Adipose tissue (tissue), 3 donors: Measurements from ENCODE around the gene GRAP. TPM values are rescaled to one million over a fixed set of nuclear protein-coding genes. Genes with fewer than 3 reads are reported as not detected.

Source experiments
- H3K27ac ChIP-seq: one replicate; pipeline ENCODE4 v1.5.1; 2013; ENCODE audit warnings: low read depth, low read length
- WGBS, 3 donors: extraction: QIAGEN DNeasy Blood & Tissue Kit; methylation state at CpG; one replicate each; pipeline ENCODE4 v1.1.7; 2013; 5-methylcytosine and 5-hydroxymethylcytosine counted together
- polyA plus RNA-seq, 3 donors: library from polyadenylated mRNA; stranded (reverse); fragments of 200-250 nt; gene quantifications; one replicate each; pipeline ENCODE4 v1.2.3, GENCODE V29; 2013
- donor health status: healthy with polysubstance abuse.
- donor health status: Bipolar disorder and iron deficiency.
- donor health status: healthy.

Gene GRAP
- polyA plus RNA-seq, 3 donors: 1.5 to 7.3 (median 3.5) TPM

GRCh38 chr17:18993905-18994526 is 52.7 kb downstream of the GRAP start:
- WGBS, 3 donors: 73 to 81% (median 75%) methylated on average over 16 of the region's 16 CpGs
- H3K27ac ChIP-seq: no peak overlapping the region

GRCh38 chr17:18992454-18993130 is 54.2 kb downstream of the GRAP start:
- H3K27ac ChIP-seq: no peak overlapping the region
- 62 to 81% (median 65%) methylated on average over 22 of the region's 22 CpGs for WGBS, 3 donors

GRCh38 chr17:18991531-18992315 is 55.0 kb downstream of the GRAP start:
- H3K27ac ChIP-seq: no peak overlapping the region
- 90 to 93% (median 91%) methylated on average over 20 of the region's 20 CpGs for WGBS, 3 donors

- 81 to 97% (median 95%) methylated on average over 4 to 6 of the region's 6 CpGs for WGBS, 3 donors
- no peak overlapping the region for H3K27ac ChIP-seq
These were observed 56.4 kb downstream of the GRAP start for GRCh38 chr17:18990331-18990730.

- no peak overlapping the region for H3K27ac ChIP-seq
- WGBS, 3 donors: 73 to 88% (median 87%) methylated on average over 9 of the region's 9 CpGs
These were observed 58.1 kb downstream of the GRAP start for GRCh38 chr17:18988546-18989173.

DNA sequence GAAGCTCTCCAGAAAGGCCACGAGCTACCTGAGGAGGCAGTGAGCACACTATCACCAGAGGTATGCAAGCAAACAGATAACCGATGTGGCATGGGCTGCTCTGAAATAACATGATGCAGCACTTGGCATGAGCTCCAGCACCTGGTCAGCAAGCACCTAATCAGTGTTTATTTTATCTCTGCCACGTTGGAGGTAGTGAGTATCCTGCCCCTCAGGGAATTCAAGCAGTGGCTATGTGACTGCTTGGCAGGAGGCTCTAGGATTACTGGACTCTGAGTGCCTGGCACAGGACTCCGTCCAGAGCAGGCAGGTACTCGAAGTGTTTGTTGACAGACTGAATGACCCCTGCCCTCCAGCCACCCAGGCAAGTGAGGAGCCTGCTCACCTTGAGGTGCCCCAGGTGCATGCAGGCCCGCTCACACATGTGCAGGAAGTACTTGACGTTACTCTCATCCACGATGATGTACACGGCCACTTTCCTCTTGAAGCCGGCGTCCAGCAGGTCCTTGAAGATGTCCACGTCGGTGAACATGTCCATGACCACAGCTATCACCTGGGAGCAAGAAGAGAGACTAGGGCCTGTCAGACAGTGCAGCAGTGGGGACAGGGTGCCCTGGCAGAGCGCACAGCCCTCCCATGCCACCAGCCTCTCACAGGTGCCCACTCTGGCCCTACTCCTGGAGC is 58.8 kb downstream of the GRAP start:
- 66 to 84% (median 82%) methylated on average over 14 of the region's 14 CpGs for WGBS, 3 donors
- H3K27ac ChIP-seq: no peak overlapping the region

GRCh38 chr17:18987230-18987610 is 59.5 kb downstream of the GRAP start:
- no peak overlapping the region for H3K27ac ChIP-seq
- 91 to 92% (median 92%) methylated on average over 9 of the region's 9 CpGs for WGBS, 3 donors

DNA sequence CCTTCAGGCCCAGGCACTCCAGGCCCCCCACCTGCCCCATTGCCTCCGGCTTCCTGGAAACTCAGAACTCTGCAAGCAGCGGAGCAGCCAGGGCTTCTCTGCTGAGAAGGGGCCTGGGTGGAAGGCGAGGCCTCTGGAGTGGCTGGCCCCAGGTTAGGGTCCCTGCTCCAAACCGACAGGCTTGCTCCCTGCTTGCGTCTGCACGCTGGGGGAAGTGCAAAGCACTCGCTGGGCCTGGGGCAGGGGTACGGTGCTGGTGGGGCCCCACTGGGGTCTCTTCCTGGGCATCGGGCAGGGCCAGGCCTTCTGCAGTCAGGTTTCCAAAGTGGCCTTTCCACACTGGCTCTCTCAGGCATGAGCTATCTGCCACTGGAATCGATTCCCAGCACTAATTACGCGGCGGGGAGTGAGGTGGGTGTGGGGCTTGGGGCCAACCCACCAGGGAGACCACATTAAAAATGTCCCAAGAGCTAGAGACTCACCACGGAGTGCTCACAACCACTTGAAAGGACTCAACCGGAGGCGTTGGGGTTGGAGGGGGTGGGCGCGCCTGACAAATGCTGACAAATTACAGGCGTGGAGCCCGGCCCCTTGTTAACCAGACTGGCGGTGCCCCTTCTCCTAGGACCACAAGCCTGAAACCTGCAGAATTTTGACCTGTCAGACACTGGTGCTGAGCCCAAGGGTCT is 60.1 kb downstream of the GRAP start:
- WGBS, 3 donors: 85% methylated on average over 21 of the region's 21 CpGs
- H3K27ac ChIP-seq: no peak overlapping the region

- no peak overlapping the region for H3K27ac ChIP-seq
- 80 to 93% (median 91%) methylated on average over 8 to 9 of the region's 9 CpGs for WGBS, 3 donors
These were observed 61.3 kb downstream of the GRAP start for GRCh38 chr17:18985475-18985874.

DNA sequence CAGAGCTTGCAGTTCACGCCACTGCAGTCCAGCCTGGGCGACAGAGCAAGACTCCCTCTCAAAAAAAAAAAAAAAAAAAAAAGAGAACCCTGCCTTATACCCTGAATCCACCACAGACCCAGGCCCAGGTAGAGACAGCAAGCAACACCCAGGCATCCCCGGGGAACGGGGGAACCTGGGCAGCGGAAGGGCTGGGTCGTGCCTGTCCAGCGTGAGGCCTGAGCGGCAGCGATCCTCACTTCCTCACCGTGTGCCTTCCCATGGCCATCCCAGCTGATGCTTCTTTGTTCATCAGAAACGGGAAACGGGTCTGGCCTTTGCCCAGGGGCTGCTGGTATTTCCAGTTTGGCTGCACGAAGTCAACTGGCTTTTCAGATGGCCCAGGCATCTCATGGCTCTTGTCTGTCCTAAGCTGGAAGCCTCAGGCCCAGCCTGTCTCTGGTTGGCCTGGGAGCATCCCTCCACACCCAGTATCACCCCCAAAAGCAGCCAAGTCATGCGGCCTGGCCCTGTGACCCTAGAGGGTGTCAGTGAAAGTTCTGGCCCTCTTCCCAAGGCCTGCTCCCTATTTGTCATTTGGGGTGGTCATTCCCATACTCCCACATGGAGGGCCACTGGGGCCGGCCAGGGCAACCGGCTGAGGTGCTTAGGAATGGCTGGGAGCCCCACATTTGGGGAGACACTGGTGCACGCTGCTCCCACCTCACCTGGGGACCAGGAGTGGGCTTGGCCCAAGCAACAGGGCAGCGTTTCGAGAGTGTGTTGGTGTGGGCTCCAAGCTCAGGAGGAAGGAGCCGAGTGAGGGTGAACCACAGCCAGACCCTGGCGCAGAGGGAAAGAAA is 62.3 kb downstream of the GRAP start:
- no peak overlapping the region for H3K27ac ChIP-seq
- WGBS, 3 donors: 90 to 94% (median 91%) methylated on average over 21 of the region's 21 CpGs

- WGBS, 3 donors: 68 to 79% (median 76%) methylated on average over 30 of the region's 30 CpGs
- H3K27ac ChIP-seq: no peak overlapping the region
These were observed 64.9 kb downstream of the GRAP start for GRCh38 chr17:18981642-18982424.

DNA sequence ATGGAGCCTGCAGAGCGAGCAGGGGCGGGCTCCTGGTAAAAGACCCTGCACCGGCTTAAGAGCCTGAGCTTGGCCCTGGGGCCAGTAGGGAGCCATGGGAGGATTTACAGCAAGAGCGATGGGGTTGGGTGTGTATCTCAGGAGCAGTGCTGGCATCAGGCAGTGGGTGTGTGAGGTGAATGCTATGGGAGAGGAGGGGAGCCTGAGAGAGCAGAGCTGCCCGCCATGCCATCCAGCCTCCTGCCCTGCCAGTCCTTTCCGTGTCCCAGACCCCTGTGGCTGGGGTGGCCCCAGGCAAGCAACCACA is 65.5 kb downstream of the GRAP start:
- WGBS, 3 donors: 79 to 92% (median 90%) methylated on average over 6 of the region's 6 CpGs
- H3K27ac ChIP-seq: no peak overlapping the region

- 83 to 86% (median 84%) methylated on average over 13 of the region's 13 CpGs for WGBS, 3 donors
- H3K27ac ChIP-seq: no peak overlapping the region
These were observed 65.9 kb downstream of the GRAP start for GRCh38 chr17:18980682-18981334.

DNA sequence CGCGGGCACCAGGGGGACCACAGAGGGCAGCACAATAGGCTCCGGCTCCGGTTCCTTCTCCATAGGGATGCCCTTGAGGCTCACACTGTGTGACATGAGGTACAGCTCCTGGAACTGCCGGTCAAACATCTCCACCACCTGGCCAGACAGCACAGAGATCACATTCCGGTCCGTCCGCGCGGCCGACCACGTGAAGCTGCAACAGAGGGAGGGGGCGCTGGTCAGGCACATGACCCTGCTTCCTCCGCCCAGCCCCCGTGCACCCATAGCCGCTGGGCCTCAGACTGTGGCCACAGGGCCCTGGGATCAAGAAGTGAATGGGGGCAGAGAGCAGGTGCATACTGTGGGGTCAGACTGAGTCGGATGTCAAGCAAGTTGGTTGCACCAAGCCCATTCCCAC is 68.1 kb downstream of the GRAP start:
- no peak overlapping the region for H3K27ac ChIP-seq
- WGBS, 3 donors: 92 to 93% (median 93%) methylated on average over 16 to 17 of the region's 17 CpGs

DNA sequence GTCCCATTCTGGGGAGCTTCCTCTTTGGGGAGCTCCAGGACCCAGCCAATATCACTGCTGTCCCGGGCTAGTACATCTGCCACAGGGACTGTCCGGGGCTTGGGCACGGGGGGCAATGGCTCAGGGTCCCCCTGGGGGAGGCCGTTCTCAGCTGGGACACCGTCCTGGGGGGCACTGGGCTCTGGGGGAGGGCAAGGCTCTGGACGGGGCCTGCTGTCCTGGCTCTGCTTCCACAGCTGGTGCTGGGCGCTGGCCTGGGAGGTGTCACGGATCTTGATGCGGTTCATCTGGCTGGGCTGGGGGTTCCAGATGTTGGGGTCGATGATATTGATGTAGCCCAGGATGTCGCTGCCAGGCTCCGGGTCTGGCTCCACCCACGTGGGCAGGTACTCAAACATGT is 68.7 kb downstream of the GRAP start:
- 95 to 97% (median 96%) methylated on average over 13 of the region's 13 CpGs for WGBS, 3 donors
- no peak overlapping the region for H3K27ac ChIP-seq

DNA sequence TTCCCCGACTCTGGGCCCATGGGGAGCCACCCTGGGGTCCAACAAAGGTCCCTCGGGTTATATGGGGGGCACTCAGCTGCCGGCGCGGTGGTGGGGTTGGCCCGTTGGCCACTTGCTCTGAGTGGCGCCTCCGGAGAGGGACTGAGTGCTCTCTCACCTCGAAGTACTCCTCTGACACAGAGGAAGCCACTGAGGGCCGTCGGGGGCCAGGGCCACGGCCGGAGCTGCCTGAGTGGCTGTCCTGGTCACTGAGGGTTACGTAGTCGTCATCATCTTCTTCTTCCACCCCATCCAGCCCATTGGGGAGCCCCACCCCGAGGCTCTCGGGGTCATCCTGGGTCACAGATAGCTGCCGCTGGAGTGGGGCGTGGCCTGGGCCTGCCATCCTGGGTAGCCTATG is 69.1 kb downstream of the GRAP start:
- no peak overlapping the region for H3K27ac ChIP-seq
- 91 to 95% (median 91%) methylated on average over 19 of the region's 19 CpGs for WGBS, 3 donors
